Type B pancreatic cell (in vitro differentiated cells): ENCODE data around the gene ATP8A2. TPM values are rescaled to one million over a fixed set of nuclear protein-coding genes. Genes with fewer than 3 reads are reported as not detected.

Experiments used
- DNase-seq: peaks from one replicate; pipeline ENCODE4 v3.0.0; 2021; ENCODE audit warnings: mixed read lengths; ENCODE audit not compliant: unreplicated experiment; ENCODE audit errors: extremely low spot score
- H3K27ac Mint-ChIP-seq: 2 replicates; pipeline ENCODE4 v1.8.0; 2021; ENCODE audit warnings: mild to moderate bottlenecking, mixed read lengths
- H3K27me3 Mint-ChIP-seq: 2 replicates; pipeline ENCODE4 v1.8.0; 2021; ENCODE audit warnings: mixed read lengths
- H3K36me3 Mint-ChIP-seq: 2 replicates; pipeline ENCODE4 v1.8.0; 2021; ENCODE audit warnings: mixed read lengths
- H3K4me1 Mint-ChIP-seq: one replicate; pipeline ENCODE4 v1.8.0; 2021; ENCODE audit warnings: mixed read lengths; ENCODE audit not compliant: unreplicated experiment
- H3K4me3 Mint-ChIP-seq: 2 replicates; pipeline ENCODE4 v1.8.0; 2021; ENCODE audit warnings: mild to moderate bottlenecking, mixed read lengths
- H3K9me3 Mint-ChIP-seq: 2 replicates; pipeline ENCODE4 v1.8.0; 2021; ENCODE audit warnings: mixed read lengths
- long read RNA-seq: library from polyadenylated mRNA; unstranded; transcript quantifications from one replicate; pipeline ENCODE4 v2.0.0, GENCODE V29; 2020
- total RNA-seq: library from RNA; stranded (reverse); gene quantifications from 2 replicates; pipeline ENCODE4 v1.2.1, GENCODE V29; 2021; ENCODE audit warnings: low replicate concordance
- TF ChIP-seq, protein P1 (sequence below): fragments of 200-600 bp; sonication (generic); conservative IDR thresholded peaks from 2 replicates; pipeline ENCODE4 v1.5.0; 2021; ENCODE audit warnings: antibody characterized with exemption, mild to moderate bottlenecking

ATP8A2 gene
- total RNA-seq, result 13.8 and 55.2 TPM in 2 replicates
- long read RNA-seq, full-length matches to known transcripts, result 1 of 74 reads
- long read RNA-seq, partial matches to known transcripts, result 28 of 74 reads
- long read RNA-seq, other reads (novel, unspliced or antisense), result 45 of 74 reads

DNA sequence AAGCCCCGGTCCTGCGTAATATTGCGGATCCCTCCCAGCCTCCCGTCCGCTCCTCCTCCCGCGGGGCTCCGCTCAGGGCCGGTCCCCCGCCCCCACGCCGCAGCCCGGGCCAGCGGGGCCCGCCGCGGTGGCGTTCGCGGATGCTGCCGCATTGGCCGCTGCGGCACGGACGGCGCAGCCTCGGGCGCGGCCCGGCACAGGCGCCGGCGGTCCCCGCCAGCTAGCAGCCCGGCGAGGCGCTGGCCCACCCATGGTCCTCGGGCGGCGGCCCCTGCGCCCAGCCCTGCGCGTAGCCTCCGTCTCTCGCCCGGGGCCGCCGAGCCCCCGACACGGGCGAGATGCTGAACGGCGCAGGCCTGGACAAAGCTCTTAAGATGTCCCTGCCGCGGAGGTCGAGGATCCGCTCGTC, at the start of gene ATP8A2:
TSS of gene ATP8A2 (plus strand) at position 100 of the 409 bp plus-strand sequence. CDS start at position 339, 239 bp downstream.
- H3K4me3 Mint-ChIP-seq, result peak within 1 kb of the TSS; percentile 92
- no peak for DNase-seq

DNA sequence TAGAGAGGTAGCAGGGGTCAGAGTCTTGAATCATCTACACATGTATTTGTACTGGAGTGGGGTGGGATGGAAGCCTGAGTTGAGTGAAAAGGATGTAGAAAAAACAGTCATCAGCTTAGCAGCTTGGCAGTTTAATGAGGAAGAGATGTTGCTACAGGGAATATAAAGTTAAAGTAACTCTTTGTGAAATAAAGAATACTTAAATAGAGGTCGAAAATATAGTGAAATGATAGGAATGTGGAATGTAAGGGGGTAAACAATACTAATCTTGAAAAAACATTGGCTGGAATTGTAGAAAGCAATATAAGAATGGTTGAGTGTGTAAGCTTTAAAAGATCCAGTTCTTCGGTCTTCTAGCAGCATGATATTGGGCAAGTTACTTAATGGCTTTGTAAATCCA, 47.7 kb upstream of the ATP8A2 start:
- H3K36me3 Mint-ChIP-seq, result peaks cover 23% of the 10 kb centered on the region
- no peak for DNase-seq
- no peak overlapping the region for H3K4me3 Mint-ChIP-seq
- no peak overlapping the region for H3K27ac Mint-ChIP-seq
- H3K4me1 Mint-ChIP-seq, result no peaks in the 10 kb centered on the region
- TF ChIP-seq, protein P1, sequence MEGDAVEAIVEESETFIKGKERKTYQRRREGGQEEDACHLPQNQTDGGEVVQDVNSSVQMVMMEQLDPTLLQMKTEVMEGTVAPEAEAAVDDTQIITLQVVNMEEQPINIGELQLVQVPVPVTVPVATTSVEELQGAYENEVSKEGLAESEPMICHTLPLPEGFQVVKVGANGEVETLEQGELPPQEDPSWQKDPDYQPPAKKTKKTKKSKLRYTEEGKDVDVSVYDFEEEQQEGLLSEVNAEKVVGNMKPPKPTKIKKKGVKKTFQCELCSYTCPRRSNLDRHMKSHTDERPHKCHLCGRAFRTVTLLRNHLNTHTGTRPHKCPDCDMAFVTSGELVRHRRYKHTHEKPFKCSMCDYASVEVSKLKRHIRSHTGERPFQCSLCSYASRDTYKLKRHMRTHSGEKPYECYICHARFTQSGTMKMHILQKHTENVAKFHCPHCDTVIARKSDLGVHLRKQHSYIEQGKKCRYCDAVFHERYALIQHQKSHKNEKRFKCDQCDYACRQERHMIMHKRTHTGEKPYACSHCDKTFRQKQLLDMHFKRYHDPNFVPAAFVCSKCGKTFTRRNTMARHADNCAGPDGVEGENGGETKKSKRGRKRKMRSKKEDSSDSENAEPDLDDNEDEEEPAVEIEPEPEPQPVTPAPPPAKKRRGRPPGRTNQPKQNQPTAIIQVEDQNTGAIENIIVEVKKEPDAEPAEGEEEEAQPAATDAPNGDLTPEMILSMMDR, result no peak
- no peaks in the 10 kb centered on the region for H3K27me3 Mint-ChIP-seq
- H3K9me3 Mint-ChIP-seq, result no peaks in the 10 kb centered on the region

More for the DNA sequence above, at the start of gene ATP8A2:
- Mint-ChIP-seq H3K27me3 (peaks cover 81% of the 10 kb centered on the region), H3K27ac (peak within 1 kb of the TSS; percentile 82), H3K4me1 (peaks cover 8% of the 10 kb centered on the region), H3K36me3 (no peaks in the 10 kb centered on the region), H3K9me3 (no peaks in the 10 kb centered on the region)
- TF ChIP-seq, protein P1, result no peak

DNA sequence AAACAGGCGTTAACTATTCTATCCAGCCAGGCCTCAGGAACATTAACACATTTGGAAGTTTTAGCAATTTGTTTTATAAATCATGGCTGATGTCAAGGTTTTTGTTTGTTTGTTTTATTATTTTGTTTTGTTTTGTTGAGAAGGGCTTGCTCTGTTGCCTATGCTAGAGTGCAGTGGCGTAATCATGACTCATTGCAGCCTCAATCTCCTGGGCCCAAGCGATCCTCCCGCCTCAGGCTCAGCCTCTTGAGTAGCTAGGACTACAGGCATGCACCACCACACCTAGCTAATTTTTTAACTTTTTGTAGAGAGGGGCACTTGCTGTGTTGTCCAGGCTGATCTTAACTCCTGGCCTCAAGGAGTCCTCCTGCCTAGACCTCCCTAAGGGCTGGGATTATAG, 42.1 kb upstream of the ATP8A2 start:
- no peak overlapping the region for H3K27ac Mint-ChIP-seq
- DNase-seq, result no peak

GRCh38 chr13:25330541-25330940, 41.2 kb upstream of the ATP8A2 start:
- no peak overlapping the region for H3K27ac Mint-ChIP-seq
- no peak for DNase-seq
- no peaks in the 10 kb centered on the region for H3K27me3 Mint-ChIP-seq
- TF ChIP-seq, protein P1, result no peak
- H3K4me1 Mint-ChIP-seq, result no peaks in the 10 kb centered on the region
- H3K4me3 Mint-ChIP-seq, result no peak overlapping the region
- H3K9me3 Mint-ChIP-seq, result no peaks in the 10 kb centered on the region
- H3K36me3 Mint-ChIP-seq, result peaks cover 29% of the 10 kb centered on the region

More for the DNA sequence above, 42.1 kb upstream of the ATP8A2 start:
- no peak overlapping the region for H3K4me3 Mint-ChIP-seq
- H3K4me1 Mint-ChIP-seq, result no peaks in the 10 kb centered on the region
- no peaks in the 10 kb centered on the region for H3K27me3 Mint-ChIP-seq
- TF ChIP-seq, protein P1, result no peak
- no peaks in the 10 kb centered on the region for H3K9me3 Mint-ChIP-seq
- peaks cover 32% of the 10 kb centered on the region for H3K36me3 Mint-ChIP-seq

DNA sequence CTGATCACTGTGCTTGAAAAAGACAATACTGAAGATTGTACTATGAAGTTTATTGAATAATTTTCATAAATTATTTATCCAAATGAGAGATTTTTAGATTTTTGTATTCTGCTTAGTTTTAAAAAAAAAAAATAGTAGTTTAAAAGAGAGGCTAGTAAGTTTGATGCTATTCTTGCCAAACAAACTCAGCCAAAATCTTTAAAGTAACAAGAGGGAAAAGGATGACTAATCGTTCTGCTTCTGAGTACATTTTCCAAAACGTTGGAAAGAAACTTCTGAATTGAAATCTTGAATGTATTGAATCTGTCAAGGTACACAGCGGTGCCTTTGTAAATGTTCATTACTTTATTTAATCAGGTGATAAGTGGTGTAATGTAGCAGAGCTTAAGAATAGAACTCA, 35.9 kb upstream of the ATP8A2 start:
- DNase-seq, result no peak
- Mint-ChIP-seq H3K4me1 (no peaks in the 10 kb centered on the region), H3K4me3 (no peak overlapping the region), H3K9me3 (no peaks in the 10 kb centered on the region), H3K27ac (no peak overlapping the region), H3K36me3 (peaks cover 18% of the 10 kb centered on the region), H3K27me3 (no peaks in the 10 kb centered on the region)
- TF ChIP-seq, protein P1, result no peak
